Measurements from ENCODE around the gene HLA-DMA.

HLA-DMA gene

DNA sequence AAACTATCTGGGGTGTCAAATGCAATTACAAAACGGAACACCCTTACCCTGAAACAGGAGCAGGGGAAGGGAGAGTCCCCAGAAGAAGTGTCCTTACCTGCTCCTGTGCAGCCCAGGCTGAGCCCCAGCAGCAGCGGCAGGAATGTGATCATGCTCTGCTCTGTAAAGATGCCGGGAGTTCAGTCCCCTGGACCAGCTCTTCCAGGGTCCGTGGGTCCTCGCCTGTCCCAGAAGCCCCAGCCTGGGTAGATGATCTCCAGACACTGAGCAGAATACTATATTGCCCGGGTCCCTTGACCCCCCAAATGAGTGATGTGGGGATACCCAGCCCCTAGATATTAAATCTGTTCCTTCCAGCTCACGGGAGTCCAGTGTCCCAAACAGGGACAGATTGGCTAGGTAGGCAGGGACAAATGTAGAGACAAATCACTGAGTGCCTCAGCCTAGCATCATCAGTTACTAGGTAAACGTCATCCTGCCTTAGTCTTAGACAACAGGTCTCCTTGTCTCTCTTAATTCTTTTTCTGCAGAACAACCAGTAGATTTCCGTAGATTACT, 12.2 kb downstream of the HLA-DMA start, which contains the start of gene HLA-DMB:
TSS of gene HLA-DMB (minus strand) at position 373 of the 558 bp plus-strand sequence. CDS start at position 152, 221 bp downstream.
- TF ChIP-seq, protein P1, sequence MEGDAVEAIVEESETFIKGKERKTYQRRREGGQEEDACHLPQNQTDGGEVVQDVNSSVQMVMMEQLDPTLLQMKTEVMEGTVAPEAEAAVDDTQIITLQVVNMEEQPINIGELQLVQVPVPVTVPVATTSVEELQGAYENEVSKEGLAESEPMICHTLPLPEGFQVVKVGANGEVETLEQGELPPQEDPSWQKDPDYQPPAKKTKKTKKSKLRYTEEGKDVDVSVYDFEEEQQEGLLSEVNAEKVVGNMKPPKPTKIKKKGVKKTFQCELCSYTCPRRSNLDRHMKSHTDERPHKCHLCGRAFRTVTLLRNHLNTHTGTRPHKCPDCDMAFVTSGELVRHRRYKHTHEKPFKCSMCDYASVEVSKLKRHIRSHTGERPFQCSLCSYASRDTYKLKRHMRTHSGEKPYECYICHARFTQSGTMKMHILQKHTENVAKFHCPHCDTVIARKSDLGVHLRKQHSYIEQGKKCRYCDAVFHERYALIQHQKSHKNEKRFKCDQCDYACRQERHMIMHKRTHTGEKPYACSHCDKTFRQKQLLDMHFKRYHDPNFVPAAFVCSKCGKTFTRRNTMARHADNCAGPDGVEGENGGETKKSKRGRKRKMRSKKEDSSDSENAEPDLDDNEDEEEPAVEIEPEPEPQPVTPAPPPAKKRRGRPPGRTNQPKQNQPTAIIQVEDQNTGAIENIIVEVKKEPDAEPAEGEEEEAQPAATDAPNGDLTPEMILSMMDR (IDR thresholded peaks at IDR 0.05) = no peak

DNA sequence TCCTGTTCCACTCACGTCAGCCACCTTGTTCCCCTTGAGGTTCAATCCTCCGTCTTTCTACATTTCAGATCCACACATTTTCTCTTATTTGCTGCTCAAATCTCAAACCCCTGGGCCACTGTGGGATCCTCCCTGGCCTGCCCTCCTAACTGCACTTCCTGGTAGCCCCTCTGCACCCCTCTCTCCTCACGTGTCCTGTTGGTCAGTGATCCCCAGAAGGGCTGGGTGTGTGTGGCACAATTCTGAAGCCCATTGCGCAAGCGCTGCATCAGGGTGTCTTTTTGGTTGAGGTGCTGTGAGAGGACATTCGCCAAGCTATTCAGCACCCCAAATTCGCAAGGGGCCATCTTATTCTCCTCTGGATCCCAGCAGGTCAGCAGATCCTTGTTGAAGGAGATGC, 14.4 kb downstream of the HLA-DMA start:
- TF ChIP-seq, protein P1 (IDR thresholded peaks at IDR 0.05) = no peak

DNA sequence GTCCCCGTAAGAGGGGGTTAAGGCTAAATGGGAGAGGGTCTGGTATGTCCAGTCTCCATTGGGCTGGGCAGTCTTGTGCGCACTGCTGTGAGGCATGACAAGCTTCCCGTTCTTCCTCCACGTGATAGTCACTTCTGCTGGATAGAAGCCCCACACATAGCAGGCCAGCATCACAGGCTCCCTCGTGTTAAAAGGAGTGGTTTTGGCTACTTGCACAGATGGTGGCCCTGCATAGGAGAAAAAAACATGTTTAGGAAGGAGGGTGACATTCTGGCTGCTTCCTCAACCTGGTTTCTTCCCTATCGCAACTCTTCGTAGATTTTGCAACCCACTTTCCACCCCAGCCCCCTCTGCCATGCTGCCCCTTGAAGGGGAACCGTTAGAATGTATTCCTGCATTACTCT, 15.7 kb downstream of the HLA-DMA start:
- TF ChIP-seq, protein P1 (IDR thresholded peaks at IDR 0.05) = no peak

DNA sequence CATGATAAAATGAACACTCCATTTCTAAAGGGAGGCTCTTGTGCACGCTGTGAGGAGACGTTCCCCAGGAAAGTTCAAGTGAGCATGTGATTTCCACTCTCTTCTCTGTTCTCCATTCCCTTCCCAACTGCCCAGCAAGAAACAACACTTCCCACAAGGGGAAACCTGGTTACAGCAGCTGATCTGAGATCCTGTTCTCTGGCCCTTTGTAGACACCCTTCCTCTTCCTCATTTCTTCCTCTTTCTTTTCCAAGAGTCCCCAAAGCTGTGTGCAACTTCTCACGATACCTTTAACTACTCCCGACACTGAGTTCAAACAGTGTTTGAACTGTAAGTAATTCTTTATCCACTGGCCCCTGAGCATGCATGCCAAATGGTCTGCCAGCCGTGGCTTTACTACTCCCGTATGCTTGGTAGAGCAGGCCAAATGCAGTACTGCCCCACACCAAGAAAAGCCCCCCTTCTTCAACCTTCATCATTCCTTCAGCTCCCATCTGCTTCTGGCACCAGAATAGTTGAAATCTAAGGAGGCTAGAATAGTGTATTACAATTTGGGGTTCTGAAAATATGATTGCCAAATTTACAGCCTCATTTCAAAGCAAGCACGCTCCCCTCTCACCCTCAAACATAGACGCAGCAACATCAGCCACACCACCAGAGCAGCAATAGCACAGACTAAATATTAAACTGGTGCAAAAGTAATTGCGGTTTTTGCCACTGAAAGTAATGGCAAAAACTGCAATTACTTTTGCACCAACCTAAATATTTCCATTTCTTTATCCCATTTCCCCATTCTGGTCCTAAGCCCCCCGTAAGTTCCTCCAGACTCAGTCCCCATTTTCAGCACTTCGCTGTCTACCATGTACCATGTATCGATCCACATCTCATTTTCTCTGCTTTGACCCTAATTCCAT, 16.4 kb downstream of the HLA-DMA start:
- TF ChIP-seq, protein P1 (IDR thresholded peaks at IDR 0.05) = no peak

DNA sequence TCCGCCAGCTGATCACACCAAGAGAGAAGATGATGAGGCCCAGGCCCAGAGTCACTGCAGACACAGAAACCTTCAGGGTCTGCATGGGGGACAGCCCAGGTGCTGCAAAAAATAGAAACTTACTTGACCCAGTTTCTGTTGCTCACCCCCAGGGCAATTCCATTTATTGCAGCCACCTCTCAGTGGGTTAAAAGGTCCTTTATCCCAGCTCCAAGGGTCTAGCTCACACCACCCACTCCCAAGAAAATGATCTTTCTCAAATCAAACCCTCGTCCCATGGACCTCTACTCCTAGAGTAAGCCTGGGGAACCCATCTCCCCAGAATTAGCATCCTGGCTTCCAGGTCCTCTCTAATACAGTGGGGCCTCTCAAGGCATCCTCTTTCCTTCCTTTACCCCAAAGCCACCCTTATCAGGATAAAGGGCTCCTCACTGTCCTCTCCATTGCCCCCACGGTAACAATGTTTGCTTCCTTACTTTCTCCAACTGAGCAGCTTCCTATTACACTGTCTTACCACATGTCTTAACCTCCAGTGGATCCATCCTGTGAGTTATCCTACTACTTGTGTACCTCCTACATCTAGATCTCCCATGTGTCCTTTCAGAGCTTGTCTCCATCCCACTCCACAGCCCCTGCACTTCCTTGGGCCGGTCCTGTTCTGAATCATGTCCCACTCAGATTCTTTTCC, 17.2 kb downstream of the HLA-DMA start:
- TF ChIP-seq, protein P1 (IDR thresholded peaks at IDR 0.05) = no peak

DNA sequence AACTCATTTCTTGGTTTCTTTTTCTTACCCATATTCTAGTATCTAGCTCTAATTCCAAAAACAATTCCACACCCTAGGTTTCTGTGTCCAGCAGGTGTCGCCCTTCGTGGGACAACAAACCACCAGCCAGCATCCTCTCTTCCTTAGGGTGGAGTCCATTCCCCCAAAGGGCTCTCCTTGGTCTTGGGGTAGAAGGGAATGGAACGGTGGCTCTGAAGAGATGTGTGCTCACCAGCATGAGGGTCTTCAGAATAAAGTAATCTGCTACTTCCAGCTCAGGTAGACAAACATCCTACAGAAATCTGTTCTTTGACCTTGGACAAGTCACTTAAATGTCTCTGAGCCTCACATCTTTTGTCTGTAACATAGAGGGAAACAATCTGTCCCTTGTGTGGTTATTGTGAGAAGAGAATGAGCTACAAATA, 19.2 kb downstream of the HLA-DMA start:
- TF ChIP-seq, protein P1 (IDR thresholded peaks at IDR 0.05) = peak; percentile 78

DNA sequence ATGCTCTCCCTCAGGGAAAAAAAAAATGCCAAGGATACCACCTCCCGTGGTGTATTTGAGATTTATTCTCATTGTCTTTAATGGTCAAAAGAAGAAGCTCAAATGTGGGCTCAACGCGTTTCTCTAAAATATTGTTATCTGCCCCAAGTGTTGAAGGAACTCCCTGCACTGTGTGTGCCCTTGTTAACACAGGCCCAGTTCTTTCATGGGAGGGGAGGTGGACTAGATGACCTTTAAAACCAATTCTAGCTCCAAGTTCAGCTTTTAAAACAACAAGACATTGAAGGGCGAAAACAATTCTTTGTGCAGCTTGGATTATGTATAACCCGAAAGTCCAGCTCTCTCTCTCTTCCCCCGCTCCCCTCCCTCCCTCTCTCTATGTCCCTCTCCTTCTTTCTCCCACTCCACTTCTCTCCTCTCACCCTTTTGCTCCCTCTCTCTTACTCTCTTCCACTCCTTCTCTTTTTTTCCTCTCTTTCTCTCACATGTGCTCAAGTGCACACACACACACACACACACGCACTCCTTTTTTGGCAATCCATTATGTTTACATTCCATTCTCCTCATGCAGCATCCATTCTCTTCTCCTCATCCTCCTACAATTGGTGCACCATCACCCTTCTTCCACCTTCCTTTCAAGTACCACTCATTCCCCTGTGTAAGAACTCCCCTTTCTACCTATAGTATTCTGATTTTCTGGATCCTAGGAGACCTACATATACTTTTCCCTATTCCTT, 20.6 kb downstream of the HLA-DMA start:
- TF ChIP-seq, protein P1 (IDR thresholded peaks at IDR 0.05) = no peak

Measured in LNCAP (cell line).